Esophagus muscularis mucosa (tissue), 2 donors: ENCODE measurements around the gene CAMSAP1.

Experiments used
- POLR2A ChIP-seq: fragments of 450-650 bp; IDR thresholded peaks from one replicate; pipeline ENCODE4 v1.6.1; 2017; ENCODE audit warnings: antibody characterized with exemption, moderate library complexity, mild to moderate bottlenecking, low read depth
- POLR2AphosphoS5 ChIP-seq, 2 donors: sonication (generic); formaldehyde crosslinking; IDR thresholded peaks; one replicate each; pipeline ENCODE4 v1.6.1; 2017; ENCODE audit warnings: antibody characterized with exemption in 2 of 2

GRCh38 chr9:135764731-135765130 is 142.6 kb downstream of the CAMSAP1 start:
- TF ChIP-seq POLR2A (no peak), POLR2AphosphoS5 (IDR thresholded peaks at IDR 0.05) (no peak)
